HG02798 (cell line): ENCODE measurements around the gene CNPY1.

ENCODE experiments used
- ATAC-seq: cut with Tn5 transposase; IDR thresholded peaks from one replicate; pipeline ENCODE4 v1.9.1; 2021; ENCODE audit warnings: mild to moderate bottlenecking; ENCODE audit not compliant: unreplicated experiment, poor library complexity

CNPY1 gene

DNA sequence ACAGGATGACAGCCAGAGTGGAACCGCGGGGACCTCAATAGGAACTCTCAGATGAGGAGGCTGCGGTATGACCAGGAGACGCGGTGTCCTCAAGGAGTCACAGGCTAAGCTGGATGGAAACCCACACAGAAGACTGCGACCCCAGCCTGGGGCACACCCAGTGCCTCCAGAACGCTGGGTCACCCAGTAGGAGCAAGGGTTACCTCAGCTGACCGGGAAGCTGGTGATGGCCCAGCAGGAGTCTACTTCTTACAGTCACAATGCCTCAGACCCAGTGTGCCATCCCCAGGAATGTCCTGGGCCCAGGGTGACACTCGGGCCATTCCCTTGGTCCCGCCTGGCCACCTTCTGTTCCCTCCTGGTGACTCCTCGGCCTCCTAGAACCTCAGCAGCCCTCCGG is 29.9 kb downstream of the CNPY1 start:
- no peak for ATAC-seq

DNA sequence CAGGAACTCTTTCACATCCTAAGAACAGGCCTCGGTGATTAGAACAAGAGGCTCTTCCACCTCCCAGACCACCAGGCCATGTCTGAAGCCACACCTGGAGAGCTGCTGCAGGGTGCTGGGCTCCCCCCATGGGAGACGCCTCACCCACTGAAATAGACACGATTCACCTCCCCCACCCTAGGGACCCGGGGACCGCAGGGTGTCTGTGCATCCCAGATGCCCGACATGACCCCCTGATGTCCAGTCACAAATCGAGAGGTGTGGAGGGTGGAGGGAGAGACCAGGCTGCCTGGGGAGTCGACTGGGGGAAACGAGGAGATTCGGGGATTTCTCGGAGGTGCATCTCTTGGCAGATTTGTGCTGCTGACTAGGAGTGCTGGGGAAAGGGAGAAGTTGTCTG is 31.0 kb downstream of the CNPY1 start:
- ATAC-seq = no peak

DNA sequence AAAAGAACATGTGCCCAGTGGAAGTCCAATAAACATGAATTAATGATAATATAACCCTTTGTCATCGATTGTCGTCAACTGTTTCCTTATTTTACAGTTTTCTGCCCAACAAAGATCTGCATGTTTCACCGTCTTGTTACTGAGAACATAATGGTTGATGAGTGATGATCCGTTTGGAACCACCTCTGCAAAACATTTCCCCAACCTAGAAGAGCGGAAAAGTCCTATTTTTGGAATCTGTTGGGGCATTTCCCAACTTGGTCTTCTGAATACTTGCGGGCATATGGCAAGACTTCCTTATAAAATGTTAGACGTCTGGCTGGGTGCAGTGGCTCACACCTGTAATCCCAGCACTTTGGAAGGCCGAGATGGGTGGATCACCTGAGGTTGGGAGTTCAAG is 32.1 kb downstream of the CNPY1 start:
- ATAC-seq = no peak

DNA sequence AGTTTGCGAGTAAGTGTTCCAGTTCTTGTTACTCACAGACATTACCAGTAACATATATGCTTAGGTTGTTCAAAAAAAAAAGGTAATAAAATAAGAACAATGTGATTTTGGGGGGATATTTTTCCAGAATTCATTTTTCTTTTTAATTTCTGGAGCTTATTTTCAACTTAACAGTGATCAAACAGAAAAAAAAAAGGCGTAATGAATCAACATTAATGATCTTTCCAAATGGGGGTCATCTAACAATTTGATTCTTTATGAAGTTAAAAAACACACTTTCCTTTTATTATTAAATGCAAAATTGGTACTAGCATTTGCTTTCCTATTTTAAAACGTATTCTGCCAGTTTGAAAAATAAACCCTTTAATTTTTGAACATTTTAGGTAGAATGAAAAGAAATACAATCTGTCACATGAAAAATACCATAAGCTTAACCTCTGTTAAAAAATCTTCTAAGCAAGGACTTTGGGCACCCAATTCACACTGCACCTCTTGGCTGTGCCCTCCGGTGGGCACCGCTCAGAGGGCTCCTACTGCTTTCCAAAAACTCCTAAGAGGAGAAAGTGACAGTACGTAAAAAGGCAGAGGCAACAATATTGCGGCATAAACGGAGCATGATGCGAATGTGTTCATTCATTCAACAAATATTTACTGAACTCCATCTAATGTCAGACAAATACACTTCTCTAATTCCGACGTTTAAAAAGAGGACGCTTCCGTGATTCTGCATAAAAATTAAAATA is 32.6 kb downstream of the CNPY1 start:
- ATAC-seq = no peak

DNA sequence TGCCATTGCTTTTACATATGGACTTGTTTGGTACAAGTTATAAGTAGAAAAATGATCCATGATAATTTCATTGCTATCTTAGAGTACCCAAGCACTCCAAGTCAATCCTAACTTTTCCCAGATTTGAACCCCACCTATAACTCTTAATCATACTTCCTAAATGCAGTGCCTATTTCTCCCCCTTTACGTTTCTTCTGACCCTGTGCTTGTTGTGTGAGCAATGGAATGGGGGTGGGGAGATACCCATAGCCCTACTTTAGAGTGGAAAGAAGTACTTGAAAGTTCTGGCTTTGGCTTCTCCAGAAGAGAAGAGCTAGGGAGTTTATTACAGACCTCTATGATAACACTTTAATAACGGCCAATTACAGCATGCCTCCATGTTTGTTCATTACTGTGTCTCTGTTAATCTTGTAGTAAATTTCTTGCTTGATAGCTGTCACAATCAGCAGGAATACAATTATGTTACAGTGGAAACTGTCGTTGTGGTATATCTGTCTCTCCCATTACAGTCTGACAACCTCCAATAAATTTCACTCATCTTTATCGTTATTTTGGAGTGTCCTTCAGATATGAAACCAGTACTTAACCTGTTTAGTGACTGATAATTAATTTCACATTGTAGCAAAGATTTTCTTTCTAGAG is 34.0 kb downstream of the CNPY1 start:
- ATAC-seq = no peak

DNA sequence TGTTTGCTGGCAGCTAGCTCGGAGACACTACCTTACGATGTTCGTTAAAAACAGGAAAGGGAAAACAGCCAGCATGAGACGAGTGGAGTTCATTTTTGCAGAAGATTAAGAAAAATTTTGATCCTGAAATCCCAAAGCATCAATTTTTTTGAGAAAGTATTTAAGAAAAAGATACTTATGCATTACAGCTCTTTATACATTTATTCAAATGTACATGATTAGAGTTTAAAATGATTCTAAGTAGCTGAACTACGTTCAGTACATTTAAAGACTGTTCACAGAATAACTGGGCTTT is 34.7 kb downstream of the CNPY1 start:
- no peak for ATAC-seq

DNA sequence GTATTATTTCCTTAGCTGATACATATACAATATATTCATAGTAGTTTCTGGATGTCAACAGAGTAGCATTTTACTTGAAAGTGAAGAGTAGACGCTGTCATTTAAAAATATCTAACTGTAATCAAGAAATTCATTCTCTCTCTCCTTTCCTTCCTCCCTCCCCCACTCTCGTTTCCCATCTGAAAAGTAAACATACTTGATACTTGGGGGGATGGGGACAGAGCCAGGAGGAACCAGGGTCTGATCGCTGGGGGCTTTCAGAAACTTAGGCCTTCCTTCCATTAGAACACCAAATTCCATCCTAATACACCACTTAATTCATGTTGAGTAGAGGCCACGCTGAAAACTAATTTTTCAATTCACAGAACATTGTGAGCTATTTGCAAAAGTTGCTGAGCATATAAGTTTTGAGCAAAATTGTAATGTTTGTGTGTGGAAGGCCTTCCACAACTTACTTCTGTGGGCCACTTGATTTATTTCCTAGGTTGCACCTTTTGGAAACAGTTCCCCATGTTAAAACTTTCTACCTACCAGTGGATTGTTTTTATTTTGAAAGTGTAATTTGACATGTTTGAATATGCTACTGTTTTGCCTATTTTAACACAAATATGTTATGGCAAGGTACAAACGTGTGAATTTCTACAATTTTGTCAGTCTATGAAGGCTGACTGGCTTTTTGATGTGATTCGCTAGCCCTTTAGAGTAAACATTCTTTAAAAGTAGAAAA is 35.2 kb downstream of the CNPY1 start:
- no peak for ATAC-seq

DNA sequence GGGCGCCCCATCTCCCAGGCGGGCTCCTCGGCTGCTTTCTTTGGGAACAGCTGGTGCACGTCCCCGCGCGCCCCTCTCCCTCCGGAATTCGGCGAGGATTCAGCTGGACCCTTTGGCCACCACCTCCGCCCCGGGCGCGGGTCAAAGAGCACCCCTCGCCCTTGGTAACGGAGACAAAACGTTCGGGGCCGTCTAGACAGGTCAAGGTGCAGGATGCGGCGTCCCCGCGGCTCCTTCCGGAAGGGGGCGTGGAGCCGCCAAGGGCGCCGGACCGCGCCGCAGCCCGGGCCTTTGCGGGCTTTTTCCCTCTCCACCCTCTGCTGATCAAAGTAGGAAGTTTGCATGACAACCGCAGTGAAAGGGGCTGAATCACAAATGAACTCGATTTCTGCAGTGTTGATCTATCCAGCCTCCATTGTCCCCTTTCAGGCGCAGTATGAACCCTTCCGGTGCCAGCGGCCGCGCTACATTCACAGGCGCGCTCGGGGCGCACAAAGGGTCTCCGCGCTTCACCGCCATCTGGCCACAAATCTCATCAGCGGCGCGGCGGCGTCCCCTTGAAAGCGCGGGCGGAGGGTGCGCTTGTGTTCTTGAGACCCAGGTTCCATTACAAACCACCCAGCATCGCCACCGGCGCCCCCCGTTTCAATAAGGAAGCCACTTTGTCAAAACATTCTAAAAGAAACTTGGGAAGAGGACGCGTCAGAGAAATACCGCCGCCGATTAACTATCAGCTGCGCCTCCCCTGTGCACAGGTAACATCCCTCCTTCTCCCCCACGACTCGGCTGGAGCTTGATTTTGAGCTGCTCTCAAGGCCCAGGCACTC is 36.4 kb downstream of the CNPY1 start:
- no peak for ATAC-seq

DNA sequence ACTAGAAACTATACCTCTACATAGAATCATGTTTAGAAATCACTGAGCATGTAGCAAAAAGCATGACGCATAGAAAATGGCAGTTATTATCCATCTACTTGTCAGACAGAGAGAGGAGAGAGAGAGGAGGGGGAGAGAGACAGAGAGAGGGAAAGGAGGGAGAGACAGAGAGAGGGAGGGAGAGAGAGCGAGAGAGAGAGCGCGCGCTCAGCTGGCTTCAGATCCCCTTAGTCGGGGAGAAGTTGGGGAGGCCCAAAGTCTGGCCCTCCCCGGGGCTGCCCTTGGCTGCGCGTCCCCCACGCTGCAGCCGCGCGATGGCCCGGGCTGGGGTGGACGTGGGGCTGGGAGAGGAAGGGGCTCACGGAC is 37.0 kb downstream of the CNPY1 start:
- no peak for ATAC-seq

DNA sequence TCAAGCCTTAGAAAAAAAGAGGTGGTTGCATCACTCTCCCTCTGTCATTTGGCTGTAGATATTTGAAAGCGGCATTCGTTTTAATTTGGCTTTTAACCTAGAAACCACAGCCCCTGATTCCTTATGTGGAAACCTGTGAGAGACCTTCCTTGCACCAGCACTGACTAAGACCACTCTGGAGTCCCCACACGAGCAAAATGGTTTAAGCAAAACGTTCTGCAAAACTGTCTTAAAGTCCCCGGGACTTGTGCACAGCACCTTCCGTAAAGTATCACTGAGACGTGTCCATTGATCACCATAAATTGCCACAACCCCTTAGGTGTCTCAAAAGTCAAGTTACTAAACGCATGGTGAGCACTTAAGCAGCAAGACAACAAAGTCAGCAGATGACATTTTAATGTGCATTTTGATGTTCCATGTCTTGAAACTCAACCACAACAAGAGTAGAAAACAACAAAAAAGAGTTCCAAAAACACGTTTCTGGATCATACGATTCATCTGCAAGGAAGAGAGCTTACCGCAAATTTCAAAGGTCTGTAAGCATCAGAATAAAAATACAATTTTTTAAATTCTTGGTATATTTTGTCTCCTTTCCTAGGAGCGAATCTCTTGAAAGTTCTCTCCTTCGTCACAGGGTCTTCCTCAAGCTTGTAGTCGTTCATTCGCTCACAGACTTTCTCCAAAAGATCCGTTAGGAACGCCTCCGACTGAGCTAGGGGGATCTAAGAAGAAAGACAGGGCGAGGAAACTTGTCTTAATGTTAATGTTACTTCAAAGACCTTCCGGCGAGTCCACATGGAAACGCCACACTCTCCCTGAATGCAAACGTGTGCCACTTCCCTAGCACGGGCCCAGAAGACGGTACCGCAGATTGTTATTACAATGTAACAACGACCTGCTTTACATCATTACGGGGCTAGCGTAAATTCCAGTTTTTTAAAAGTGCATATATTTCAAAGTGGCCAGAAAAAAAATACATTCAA is 37.7 kb downstream of the CNPY1 start:
- ATAC-seq = no peak

DNA sequence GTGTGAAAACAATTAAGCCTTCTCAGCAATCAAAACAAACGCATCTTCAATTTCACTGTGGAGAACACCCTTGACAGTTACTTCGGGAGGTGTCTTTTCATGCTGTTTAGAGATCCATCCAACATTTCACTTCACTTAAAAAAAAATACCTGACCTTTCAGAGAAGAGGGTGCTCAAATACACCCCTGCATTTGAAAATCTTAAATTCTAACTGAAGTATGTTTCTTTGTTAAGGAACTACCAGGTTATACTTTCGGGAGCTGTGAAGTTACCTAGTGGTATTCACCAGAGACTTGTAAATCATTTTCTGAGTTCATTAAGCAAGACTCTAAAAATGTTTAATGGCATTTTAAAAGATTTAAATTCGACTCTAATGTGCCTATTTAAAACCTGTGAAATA is 38.8 kb downstream of the CNPY1 start:
- no peak for ATAC-seq

DNA sequence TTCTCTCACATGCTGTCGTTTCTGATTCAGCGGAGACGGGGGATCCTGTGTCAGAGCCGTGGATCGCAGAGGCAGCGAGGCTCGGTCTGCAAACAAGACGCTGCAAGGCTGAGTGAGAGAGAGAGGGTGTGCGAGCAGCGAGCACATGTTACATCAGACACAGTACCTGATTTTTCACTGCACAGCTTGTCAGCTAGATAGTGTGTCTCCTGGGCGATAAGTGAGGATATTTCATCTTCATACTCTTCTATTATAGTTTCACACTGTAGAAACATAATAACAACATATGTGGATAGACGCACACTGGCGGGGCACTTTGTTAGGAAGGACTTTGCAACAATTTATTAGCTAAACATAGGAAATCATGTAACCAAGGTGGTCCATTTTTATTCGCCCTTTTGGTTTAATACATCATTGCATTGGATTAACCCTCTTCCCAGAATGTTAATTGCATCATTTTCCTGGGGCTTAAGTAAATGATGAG is 39.5 kb downstream of the CNPY1 start:
- ATAC-seq = no peak

DNA sequence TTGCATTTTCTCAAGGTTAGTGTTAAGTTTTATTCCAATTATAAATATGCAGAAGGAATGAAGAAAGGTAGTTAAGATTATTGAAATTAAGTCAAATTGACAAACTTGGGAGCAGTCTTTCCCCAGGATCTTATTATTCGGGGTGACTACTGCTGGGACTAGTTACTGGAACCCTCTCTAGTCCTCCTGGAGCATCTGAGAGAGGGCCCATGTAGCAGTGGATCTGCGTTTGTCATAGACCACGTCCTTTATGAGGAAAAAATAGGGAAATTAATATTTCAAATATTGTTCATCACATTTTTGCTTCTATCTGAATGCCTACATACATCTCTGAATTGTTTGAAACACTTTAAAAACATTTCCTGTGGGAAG is 41.0 kb downstream of the CNPY1 start:
- no peak for ATAC-seq

DNA sequence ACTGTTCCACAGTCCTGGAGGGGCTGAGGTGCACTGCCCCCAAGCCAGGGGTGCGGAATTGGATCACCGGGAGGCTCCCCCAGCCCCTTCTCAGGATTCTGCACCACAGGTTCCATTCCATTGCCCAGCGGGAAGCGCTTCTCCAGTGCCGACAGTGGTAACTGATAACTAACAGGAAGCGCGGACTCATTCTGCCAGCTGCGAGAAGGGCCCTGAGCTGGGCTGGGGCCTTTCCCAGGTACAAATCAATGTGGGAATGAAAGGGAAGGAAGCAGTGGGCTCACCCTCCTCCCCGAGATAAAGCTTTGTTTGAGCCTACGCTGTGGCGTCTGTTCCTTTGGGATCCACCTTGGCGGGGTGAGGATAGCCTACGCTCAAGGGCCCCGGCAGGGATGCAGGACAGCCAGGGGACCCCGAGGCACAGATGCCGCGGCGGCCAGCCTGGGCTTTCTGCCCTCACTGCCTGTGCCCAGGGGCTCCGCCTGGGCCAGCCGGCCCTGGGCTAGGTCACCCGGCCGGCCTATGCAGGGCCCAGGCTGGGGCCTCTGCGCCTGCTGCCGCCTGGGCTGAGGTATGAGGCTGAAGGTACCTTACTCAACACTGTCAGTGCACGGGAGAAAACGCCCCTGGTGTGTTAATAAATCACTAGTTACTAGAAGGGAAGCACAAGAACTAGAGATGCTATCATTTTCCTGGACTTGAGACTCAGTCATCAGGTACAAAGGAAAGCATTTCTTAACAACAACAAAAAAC is 49.0 kb downstream of the CNPY1 start:
- ATAC-seq = no peak

DNA sequence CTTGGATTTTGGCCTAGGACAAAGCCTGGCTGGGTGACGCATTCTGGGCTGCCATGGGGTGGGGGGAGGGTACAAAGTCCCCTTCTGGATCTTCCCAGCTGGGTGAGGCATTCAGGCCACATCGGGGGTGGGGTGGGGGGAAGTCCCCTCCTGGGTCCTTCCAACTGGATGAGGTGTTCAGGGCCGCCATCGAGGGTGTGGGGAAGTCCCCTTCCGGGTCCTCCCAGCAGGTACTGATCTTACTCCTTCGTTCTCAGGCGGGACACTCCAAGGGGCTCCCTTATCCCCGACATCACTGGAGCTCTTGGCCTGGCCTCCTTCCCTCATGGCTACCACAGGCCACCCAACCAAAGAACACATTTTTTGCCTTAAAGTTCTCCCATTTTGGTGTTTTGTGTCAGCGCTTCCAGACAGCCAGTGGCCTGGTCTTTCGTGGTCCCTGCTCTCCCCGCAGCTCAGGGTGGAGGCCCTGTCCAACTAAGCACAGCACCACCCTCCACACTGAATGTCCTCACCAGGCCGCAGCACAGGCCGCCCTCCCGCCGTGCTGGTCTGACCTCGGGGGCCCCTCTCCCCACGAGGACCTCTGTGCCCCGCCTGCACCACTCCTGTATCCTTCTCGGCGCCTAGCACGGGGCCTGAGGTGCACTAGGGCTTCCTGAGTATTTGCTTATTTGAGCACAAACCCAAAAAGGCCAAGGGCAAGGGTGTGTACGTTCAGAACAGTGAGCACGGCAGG is 49.9 kb downstream of the CNPY1 start:
- ATAC-seq = no peak

DNA sequence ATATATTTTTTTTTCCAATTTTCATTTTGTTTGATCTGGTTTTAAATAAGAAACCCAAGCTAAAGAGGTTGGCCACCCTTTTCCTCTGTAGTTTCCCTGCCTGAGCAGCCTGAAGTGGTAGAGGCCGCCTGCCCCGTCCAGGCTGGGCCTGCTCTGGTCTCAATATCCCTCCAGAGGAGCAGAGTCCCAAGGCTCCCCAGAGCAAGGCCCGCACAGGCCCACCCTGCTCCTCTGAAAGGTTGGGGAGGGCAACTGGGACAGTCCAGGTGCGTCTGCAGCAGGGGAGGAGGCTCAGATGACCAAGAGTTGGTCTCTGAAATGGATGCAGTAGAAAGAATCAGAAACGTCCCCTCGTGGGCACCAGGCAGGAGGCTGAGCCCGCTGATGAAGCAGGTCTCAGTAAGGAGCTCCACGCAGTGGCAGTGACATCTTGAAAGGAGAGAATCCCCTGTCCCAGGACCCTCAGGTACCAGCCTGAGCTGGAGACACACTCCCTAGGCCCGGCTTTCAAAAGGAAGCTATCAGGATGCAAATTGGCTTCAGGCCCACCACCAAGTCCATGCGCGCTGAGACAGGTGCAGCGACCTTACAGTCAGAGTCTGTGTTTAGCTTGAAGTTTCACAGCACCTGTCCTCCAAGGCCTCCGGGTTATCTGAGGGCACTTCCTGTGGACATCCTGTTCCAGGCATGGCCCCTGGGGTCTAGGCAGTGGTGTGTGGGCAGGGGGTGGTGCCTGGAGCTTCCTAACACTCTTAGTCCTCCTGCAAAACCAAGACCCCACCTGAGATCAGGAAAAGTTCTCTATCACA is 50.7 kb downstream of the CNPY1 start:
- no peak for ATAC-seq

DNA sequence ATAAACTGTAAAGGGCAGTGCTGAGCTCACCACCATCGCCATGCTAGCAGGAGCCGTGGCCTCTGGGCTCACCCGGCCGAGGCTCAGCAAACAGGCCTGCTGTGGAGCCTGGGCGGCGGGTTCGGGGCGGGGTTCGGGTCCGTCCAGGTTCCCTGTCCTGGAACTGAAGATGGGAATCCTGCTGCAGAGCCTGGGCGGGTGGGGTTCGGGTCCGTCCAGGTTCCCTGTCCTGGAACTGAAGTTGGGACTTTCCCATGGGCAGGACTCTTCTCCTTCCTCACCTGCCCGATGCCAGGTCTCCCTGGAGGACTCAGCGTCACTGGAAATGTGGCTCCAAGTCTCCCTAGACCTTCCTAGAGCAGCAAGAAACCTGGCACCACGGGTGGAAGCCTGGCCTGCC is 51.8 kb downstream of the CNPY1 start:
- ATAC-seq = no peak
